ENCODE results near the gene CFAP299.

CFAP299 gene

DNA sequence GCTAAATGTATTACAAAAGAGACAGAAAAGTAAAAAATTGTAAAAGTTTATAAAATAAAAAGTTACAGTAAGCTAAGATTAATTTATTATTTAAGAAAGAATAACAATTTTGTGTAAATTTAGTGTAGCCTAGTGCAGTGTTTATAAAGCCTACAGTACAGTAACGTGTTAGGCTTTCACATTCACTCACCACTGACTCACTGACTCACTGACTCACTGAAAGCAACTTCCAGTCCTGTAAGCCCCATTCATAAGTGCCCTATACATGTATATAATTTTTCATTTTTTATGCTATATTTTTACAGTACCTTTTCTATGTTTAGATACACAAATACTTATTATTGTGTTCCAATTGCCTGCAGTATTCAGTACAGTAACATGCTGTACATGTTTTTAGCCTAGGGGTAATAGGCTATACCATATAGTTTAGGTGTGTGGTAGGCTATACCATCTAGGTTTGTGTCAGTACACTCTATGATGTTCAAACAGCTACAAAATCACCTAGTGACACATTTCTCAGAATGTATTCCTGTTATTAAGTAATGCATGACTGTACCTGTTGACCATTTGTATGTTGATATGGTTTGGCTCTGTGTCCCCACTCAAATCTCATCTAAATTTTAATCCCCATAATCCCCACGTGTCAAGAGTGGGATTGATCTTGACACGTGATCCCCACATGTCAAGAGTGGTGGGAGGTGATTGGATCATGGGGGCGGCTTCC lies 57.9 kb downstream of the CFAP299 start:
- no peak for DNase-seq

DNA sequence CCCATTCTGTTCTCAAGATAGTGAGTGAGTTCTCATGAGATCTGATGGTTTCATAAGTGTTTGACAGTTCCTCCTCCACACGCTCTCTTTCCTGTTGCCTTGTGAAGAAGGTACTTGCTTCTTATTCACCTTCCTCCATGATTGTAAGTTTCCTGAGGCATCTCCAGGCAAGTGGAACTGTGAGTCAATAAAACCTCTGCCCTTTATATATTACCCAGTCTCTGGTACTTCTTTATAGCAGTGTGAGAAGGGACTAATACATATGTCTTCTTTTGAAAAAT lies 58.4 kb downstream of the CFAP299 start:
- DNase-seq = no peak

DNA sequence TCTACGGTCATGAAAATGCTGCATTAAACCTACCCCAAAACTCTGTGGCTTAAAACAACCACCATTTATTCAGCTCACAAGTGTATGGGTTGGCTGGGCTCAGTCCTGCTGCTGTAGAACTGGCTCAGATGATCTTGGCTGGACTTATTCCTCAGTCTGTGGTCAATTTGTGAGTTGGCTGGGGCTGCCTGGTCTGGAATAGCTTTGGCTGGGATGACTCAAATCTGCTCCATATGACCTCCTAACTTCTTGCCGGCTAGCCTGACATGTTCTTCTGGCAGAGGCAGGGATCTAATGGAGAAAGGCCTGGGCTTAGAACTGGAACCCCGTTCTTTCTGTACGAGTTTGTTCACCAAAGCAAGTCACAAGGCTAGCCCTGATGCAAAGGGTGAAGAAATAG lies 71.7 kb downstream of the CFAP299 start:
- no peak for DNase-seq

DNA sequence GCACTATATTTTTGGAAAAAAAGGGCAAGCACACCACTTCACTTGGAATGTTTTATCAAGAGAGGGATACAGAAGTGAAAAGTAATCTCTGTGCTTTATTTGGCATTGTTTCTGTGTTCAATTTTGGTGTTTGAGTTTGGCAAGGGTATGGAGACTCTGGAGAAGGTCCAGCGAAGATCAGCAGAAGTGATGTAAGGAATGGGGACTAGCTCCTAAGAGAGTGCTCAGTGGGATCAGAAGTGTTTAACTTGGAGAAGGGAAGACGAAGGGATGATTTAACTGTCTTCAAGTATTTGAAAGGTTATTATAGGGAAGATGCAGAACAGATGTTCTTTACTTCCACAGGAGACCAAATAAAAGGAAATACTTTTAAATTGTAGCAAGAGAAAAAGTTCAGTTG lies 74.3 kb downstream of the CFAP299 start:
- no peak for DNase-seq

DNA sequence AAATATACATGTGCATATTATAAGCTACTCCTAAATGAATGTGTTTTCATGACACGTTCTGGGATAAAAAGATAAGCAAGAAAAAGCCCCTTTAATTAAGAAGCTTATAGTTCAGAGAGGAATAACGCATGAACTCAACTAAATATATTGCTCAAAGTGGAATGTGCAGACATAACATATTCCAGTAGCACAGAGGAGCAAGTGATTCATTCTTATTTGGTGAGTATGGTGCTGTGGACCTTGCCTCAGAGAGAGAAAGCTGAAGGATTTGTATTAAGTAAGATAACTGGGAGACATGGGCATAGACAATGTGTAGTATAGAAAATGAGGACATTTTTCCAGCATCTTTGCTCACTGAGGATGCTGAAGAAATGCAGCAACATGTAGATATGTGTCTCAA lies 76.8 kb downstream of the CFAP299 start:
- DNase-seq = no peak

DNA sequence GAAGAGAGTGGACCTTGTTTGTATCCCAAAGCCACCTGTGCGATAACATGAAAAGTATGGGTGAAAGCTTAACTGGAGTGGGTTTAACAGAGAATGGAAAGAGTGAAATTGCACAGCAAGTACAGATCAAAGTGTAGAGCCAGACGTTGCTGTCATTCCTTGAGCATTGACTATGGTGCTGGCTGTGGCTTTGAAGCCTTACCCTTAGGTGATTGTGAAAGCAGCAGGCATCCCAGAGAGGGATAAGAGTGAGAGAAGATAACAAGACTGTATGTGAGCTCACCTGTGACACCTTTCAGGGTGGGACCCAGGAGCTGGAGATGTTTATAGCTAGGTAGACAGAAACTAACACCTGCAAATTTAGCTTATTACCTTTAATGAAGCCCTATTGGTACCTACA lies 77.6 kb downstream of the CFAP299 start:
- DNase-seq = no peak

DNA sequence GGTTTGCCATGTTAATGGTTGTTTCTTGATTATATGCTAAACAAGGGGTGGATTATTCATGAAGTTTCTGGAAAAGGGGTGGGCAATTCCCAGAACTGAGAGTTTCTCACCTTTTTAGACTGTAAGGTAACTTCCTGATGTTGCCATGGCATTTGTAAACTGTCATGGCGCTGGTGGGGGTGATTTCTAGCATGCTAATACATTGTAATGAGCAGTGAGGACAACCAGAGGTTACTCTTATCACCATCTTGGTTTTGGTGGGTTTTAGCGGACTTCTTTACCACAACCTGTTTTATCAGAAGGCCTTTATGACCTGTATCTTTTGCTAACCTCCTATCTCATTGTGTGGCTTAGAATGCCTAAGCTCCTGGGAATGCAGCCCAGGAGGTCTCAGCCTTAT lies 81.5 kb downstream of the CFAP299 start:
- DNase-seq = no peak

DNA sequence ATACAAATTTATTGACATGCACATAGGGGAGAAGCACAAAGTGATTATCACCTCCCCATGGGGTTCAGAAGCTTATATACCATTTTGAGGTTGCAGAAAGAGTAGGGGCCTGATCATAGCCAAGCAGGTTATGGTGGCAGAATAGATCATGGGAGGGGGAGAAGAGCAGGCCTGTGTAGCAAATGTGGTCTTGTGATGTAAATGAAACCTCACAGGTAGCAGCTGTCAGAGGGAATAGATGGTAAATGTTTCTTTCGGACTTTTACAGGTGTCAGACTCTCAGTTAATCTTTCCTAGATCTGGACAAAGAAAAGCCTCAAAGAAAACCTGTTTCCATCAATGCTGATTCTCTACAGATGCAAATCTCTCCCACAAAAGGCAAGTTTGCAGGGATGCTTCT lies 84.4 kb downstream of the CFAP299 start:
- DNase-seq = no peak

DNA sequence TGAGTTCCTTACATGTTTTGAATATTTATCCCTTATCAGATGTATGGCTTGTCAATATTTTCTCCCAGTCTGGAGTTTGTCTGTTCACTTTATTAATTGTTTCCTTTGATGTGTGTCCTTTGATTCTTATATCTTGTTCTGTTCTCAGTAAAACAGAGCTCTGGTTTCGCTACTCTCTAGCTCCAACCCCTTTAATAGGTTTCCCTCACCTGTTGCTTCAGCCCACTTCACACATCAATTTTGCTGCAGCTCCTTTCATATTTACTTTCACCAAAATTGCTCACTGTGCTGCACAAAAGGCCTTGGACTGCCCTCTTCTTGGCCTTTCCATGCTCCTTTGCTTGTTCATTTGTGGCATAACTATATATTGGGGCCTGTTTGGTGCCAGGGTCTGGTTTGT lies 85.1 kb downstream of the CFAP299 start:
- no peak for DNase-seq

DNA sequence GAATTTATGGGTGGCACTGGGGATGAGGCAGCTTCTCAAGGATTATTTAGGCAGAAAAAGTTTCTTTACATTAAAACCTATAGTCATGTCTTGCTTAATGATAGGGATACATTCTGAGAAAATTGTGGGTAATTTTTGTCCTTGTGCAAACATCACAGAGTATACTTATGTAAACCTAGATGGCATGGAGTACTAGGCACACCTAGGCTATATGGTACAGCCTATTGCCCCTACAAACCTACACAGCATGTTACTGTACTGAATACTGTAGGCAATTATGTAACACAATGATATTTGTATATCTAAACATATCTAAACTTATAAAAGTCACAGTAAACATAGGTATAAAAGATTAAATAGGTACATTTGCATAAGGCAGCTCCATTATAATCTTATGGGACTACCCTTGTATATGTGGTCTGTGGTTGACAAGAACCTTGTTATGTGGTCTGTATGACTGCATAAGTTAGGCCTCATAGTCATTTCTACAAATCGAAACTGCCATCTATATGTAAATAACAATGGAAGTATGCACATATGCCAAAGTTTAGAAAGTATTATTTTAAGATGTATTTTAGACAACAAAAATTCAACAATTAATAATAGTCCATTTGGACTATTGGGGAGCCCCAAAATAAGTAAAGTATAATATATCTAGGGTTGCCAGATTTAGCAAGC lies 87.3 kb downstream of the CFAP299 start:
- no peak for DNase-seq

DNA sequence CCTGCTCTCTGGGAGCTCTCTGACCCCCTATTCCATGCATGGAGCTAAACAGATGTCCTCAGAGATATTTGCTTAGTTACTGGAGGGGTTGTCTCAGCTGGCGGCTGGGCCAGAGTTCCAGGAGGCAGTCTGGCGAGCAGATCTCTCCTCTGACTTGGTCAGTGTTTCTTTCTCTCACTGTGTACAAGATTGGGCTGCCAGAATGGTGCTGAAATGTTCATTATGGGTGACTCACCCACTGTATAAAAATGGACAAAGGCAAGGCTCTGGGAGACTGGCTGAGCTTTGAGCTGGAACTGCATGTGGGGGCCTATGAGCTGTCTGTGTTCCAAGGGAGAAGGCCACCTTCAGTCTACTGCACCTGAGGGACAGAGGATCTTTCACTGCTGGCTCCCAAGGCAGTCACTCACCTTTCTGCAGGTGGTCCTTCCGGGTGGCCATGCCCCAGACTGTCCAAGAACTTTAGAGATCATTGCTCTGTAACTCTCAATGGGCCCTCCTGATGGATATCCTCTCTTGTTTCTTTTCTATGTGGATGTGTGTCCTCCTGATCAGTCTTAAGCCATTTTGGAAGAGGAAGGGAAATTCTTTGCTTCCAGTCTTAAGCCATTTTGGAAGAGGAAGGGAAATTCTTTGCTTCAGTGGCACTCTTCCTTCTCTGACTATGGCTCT lies 88.2 kb downstream of the CFAP299 start:
- no peak for DNase-seq

DNA sequence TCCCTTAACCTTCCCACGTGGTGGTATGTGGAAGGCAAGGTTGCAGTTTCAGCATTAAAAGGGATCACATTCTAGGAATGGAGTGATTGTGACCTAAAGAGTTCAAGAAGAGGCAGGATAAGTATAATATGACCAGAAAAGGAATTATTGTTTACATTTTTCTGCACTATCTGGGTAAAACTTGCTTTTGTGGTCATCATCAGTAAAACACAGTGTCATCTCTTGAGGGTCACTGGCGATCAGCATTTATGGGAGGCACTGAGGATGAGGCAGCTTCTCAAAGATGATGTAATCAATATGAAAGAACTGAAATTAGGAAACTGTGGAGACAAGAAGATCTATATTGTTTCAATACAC lies 88.7 kb downstream of the CFAP299 start:
- no peak for DNase-seq

DNA sequence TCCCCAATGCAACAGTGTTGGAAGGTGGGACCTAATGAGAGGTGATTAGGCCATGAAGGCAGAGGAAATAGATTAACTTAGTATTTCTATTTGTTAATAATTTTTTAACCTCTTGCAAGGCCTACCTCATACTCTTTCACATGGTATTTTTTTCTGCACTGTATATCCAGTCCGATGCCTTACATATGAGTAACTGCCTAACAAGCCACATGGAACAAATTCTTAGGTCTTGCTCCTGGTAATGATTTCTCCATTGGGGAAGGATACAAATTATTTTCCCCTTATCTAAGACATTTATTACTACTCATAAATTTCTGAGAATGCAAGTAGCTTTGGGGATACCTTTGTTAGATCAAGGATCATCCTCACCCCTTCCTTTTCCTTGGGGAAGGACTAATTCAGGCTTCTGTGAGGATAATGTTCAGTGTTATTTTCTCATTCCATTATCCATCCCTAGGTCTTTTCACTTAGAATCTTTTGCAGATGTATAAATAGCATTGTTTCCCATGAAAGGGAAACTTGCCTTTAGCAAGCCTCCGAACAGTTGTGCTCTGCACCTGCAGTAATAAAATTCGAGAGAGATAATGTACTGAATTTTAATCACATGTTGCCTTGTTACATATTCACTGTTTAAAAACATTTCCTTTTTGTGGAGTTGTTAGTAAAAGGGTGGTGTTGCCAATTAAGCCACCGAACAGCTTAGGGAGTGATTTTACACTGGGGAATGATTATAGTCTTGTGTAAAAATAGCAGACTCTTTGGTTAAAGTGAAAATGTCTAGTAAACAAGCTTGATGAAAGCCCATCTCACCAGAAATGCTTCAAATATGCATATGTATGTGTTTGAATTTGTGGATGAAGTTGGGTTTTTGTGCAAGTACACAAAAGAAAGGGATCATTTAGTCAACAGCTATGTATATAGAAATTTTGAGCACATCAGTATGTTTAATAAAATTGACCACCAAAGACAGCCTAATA lies 89.9 kb downstream of the CFAP299 start:
- no peak for DNase-seq

DNA sequence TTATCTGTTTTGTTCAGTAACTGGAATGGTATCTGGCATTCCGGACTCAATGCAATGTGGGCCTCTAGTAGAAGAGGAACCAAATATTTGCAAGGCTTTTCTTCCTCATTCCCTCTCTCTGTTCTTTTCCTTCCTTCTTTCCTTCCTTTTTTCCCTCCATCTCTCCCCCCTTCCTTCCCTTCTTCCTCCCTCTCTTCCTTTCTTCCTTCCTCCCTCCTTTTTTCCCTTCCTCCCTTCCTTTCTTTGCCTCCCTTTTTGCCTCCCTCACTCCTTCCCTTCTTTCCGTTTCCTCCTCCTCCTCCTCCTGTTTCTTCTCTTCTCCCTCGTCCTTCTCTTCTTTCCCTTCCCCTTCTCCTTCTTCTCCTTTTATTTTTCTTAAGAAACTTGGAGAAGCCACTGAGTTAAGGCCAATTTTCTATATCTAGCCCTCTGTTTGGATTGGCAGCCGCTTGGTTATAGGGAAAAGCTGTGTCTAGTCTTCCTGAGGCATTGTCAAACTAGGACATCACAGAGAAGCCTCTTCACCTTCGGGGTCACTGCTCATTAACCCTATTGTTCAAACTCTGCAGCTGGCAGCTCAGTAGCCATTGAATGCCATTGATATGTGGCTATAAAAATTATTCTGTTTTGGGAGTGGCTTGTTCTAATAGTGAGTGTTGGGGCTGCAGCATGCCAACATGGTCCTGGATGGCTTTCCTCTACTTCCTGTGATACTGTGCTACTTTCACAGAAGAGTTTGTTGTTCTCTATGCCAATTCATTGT lies 95.9 kb downstream of the CFAP299 start:
- no peak for DNase-seq

DNA sequence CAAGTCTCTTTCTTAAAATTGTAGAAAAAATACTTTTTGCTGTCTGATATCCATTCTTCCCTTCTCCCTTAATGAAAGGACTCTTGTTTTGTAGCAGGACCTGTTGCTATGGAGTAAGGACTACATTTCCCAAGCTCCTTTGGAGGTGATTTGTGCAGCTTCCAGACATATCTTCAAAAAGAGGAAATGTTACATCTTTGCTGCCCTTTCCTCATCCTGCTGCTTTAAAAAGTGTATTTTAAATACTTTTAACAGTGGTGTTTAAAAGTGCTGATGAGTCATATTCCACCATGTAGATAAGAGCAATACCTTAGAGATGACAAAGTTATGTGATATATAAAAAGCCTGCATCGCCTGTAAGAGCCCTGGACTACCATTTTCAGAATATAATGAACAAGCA lies 98.7 kb downstream of the CFAP299 start:
- no peak for DNase-seq

DNA sequence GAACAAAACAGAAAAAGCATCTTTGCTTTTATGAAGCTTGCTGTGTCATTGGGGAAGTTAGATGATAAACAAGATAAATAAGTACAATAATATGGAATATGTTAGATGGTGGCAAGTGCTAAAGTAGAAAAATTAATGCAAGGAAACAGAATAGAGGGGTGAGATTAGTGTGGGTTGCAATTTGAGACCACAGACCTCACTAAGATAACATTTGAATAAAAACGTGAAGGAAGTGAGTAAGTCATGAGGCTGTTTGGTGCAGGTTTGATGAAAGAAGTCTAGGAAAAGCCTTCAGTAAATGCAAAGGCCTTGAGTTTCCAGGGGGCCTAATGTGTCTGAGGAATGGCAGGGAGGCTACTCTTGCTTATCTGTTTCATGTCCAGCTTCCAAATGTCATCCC lies 102.5 kb downstream of the CFAP299 start:
- no peak for DNase-seq

DNA sequence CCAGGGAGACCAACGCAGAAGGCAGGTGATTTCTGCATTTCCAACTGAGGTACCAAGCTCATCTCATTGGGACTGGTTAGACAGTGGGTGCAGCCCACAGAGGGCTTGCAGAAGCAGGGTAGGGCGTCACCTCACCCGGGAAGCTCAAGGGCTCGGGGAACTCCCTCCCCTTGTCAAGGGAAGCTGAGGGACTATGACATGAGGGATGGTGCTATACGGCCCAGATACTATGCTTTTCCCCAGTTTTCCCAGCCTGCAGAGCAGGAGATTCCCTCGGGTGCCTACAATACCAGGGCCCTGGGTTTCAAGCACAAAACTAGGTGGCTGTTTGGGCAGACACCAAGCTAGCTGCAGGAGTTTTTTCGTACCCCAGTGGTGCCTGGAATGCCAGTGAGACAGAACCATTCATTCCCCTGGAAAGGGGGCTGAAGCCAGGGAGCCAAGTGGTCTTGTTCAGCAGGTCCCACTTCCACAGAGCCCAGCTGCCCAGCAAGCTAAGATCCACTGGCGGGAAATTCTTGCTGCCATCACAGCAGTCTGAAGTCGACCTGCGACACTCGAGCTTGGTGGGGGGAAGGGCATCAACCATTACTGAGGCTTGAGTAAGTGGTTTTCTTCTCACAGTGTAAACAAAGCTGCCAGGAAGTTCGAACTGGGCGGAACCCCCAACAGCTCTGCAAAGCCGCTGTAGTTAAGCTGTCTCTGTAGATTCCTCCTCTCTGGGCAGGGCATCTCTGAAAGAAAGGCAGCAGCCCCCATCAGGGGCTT lies 103.9 kb downstream of the CFAP299 start:
- peak in 2 of 4 experiments; percentile 8 to 16 for DNase-seq

DNA sequence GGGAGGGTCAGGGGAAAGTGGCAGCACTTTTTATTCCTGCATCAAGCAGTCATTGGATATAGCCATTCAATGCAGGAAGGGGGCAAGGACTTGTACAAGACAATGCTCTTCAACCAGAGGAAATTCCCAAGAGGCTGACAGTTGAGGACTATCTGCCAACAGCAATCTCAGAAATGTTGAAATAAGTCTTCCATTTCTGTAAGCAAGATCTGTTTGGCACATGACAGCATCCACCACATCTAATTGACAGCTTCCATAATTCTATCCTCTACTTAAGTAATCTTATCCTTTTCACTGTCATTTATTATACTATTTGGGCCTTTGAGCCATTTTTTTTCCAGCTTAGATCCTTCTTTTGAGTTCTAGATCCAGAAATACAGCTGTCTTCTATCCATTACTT lies 110.7 kb downstream of the CFAP299 start:
- no peak for DNase-seq

DNA sequence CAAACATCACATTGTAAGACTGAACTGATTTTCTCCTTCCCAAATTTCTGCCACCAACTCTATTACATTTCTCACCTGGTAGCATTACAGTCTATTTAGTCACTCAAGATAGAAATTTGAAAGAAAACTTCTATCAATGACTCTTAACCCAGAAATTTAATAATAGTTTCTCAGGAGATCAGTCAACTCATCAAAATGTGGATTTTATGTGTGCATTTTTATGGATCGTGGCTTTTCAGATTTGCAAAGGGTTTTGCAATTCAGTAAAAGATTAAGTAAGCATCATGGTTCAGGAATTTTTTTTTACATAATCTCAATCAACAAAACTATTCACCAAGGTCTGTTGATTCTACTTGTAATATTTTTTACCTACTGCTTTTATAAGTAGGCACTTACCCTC lies 111.1 kb downstream of the CFAP299 start:
- DNase-seq = no peak

DNA sequence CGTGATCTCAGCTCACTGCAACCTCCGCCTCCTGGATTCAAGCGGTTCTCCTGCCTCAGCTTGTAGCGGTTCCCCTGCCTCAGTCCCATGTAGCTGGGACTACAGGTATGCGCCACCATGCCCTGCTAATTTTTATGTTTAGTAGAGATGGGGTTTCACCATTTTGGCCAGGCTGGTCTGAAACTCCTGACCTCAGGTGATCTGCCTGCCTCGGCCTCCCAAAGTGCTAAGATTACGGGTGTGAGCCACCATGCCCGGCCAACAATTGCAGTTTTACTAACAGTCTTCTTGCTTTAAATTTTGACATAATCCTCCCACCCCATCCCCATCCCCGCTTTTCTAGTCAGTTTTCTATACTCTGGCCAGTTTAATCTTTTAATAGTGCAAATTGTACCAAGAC lies 112.0 kb downstream of the CFAP299 start:
- DNase-seq = no peak

DNA sequence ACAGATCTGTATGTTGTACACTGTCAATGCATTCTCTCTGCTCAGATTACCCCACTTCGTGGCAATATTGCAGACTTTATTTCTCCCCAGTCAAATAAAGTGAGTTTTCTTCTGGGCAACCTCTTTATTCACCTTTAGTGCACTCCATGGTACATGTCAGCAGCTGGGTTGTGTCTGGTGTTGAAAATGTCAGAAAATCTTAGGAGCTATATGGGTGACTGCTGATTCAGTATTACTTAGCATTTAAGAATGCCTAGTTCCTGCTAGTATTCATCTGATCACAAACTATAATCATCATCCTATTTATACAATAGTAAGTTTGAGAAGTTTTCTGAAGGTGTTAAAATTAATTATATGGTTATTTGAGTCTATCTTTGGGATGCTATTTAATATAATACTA lies 112.5 kb downstream of the CFAP299 start:
- no peak for DNase-seq

DNA sequence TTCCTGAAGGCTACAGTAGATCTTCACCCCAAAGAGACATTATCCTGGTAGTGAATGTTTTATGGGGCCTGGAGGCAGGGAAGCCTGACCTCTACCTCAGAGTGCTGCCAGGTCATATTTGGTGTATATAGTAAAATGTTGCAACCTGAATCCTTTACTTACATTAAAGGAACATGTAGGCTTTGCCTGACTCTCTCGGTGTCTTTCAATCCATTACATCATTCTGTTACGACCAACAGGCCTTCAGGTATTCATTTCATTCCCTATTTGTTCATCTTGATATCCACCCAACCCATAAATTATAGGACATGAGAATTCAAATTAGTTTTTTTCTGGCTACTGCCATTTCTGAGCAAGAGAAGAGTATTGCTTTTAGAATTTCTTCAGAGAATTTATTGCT lies 116.5 kb downstream of the CFAP299 start:
- no peak for DNase-seq
